ENCODE measurements around the gene EPHB2. TPM values are rescaled to one million over a fixed set of nuclear protein-coding genes. Genes with fewer than 3 reads are reported as not detected.

Gene EPHB2
- total and polyA plus RNA-seq, 2 of the 8 experiments (the other 6 are each of a cell fraction or from before 2014, with no cell fraction given), result 15.8 to 17.2 TPM

DNA sequence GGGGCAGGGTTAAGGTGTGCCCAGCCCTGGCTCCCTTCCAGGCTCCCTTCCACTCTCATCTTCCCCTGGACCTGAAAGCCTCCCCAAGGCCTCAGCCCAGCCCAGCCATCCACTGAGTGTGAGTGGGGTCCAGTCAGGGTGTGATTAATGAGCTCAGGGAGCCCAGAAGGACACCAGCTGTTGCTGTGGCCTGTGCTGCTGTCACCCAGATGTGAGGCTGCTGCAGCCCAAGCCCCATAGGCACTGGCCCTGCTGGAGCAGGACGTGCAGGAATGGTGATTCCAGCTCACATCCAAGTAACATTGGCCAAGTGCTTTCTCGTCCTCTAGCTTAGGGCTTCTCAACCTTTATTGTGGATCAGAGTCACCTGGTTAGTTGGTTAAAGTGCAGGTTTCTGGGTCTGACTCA, 77.6 kb downstream of the EPHB2 start (continued):
- TF ChIP-seq TCF12 (IDR thresholded peaks at IDR 0.05; ENCODE audit: low read depth, low read length) (no peak), CBX8 (IDR thresholded peaks at IDR 0.05; ENCODE audit: borderline replicate concordance, low read depth, low read length) (no peak), CHD1 (IDR thresholded peaks at IDR 0.05; ENCODE audit: low read depth, low read length) (no peak), TAF7 (optimal IDR thresholded peaks at IDR 0.05; ENCODE audit: borderline replicate concordance, low read depth, low read length) (no peak), CREB1 (IDR thresholded peaks at IDR 0.05) (no peak), SUZ12 (IDR thresholded peaks at IDR 0.05; ENCODE audit: low read length) (no peak), JUND (IDR thresholded peaks at IDR 0.05; ENCODE audit: low read length) (no peak)
- TF ChIP-seq, protein P1, sequence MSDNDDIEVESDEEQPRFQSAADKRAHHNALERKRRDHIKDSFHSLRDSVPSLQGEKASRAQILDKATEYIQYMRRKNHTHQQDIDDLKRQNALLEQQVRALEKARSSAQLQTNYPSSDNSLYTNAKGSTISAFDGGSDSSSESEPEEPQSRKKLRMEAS (IDR thresholded peaks at IDR 0.05), result no peak
- TF ChIP-seq, protein P2, sequence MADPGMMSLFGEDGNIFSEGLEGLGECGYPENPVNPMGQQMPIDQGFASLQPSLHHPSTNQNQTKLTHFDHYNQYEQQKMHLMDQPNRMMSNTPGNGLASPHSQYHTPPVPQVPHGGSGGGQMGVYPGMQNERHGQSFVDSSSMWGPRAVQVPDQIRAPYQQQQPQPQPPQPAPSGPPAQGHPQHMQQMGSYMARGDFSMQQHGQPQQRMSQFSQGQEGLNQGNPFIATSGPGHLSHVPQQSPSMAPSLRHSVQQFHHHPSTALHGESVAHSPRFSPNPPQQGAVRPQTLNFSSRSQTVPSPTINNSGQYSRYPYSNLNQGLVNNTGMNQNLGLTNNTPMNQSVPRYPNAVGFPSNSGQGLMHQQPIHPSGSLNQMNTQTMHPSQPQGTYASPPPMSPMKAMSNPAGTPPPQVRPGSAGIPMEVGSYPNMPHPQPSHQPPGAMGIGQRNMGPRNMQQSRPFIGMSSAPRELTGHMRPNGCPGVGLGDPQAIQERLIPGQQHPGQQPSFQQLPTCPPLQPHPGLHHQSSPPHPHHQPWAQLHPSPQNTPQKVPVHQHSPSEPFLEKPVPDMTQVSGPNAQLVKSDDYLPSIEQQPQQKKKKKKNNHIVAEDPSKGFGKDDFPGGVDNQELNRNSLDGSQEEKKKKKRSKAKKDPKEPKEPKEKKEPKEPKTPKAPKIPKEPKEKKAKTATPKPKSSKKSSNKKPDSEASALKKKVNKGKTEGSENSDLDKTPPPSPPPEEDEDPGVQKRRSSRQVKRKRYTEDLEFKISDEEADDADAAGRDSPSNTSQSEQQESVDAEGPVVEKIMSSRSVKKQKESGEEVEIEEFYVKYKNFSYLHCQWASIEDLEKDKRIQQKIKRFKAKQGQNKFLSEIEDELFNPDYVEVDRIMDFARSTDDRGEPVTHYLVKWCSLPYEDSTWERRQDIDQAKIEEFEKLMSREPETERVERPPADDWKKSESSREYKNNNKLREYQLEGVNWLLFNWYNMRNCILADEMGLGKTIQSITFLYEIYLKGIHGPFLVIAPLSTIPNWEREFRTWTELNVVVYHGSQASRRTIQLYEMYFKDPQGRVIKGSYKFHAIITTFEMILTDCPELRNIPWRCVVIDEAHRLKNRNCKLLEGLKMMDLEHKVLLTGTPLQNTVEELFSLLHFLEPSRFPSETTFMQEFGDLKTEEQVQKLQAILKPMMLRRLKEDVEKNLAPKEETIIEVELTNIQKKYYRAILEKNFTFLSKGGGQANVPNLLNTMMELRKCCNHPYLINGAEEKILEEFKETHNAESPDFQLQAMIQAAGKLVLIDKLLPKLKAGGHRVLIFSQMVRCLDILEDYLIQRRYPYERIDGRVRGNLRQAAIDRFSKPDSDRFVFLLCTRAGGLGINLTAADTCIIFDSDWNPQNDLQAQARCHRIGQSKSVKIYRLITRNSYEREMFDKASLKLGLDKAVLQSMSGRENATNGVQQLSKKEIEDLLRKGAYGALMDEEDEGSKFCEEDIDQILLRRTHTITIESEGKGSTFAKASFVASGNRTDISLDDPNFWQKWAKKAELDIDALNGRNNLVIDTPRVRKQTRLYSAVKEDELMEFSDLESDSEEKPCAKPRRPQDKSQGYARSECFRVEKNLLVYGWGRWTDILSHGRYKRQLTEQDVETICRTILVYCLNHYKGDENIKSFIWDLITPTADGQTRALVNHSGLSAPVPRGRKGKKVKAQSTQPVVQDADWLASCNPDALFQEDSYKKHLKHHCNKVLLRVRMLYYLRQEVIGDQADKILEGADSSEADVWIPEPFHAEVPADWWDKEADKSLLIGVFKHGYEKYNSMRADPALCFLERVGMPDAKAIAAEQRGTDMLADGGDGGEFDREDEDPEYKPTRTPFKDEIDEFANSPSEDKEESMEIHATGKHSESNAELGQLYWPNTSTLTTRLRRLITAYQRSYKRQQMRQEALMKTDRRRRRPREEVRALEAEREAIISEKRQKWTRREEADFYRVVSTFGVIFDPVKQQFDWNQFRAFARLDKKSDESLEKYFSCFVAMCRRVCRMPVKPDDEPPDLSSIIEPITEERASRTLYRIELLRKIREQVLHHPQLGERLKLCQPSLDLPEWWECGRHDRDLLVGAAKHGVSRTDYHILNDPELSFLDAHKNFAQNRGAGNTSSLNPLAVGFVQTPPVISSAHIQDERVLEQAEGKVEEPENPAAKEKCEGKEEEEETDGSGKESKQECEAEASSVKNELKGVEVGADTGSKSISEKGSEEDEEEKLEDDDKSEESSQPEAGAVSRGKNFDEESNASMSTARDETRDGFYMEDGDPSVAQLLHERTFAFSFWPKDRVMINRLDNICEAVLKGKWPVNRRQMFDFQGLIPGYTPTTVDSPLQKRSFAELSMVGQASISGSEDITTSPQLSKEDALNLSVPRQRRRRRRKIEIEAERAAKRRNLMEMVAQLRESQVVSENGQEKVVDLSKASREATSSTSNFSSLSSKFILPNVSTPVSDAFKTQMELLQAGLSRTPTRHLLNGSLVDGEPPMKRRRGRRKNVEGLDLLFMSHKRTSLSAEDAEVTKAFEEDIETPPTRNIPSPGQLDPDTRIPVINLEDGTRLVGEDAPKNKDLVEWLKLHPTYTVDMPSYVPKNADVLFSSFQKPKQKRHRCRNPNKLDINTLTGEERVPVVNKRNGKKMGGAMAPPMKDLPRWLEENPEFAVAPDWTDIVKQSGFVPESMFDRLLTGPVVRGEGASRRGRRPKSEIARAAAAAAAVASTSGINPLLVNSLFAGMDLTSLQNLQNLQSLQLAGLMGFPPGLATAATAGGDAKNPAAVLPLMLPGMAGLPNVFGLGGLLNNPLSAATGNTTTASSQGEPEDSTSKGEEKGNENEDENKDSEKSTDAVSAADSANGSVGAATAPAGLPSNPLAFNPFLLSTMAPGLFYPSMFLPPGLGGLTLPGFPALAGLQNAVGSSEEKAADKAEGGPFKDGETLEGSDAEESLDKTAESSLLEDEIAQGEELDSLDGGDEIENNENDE (IDR thresholded peaks at IDR 0.05; ENCODE audit: insufficient replicate concordance, low read length), result no peak
